CD4-positive, alpha-beta memory T cell (primary cell): ENCODE measurements around the gene ZNF568. TPM values are rescaled to one million over a fixed set of nuclear protein-coding genes. Genes with fewer than 3 reads are reported as not detected.

Experiments
- polyA plus RNA-seq, 2 donors: library from polyadenylated mRNA; unstranded; fragments of 300-500 nt; fragmentation: Illumina TruSeq; gene quantifications; one replicate each; pipeline ENCODE4 v1.2.3, GENCODE V29; 2021
- total RNA-seq, 2 experiments: library from RNA; stranded (reverse); gene quantifications; one replicate each; pipeline ENCODE4 v1.2.3, GENCODE V29; 2021

The ZNF568 gene
- total and polyA plus RNA-seq, 4 experiments from 2014 or later, result 7.6 to 20.3 (median 14.9) TPM

Other genes starting within 250 kb of the ZNF568 start
- 10 to 100 TPM; 17.5 to 17.6 TPM for gene ZNF461, start 249.5 kb upstream of the ZNF568 start, total RNA-seq
- gene ZNF461, start 249.5 kb upstream of the ZNF568 start, polyA plus RNA-seq, result 1 to 10 TPM; 3.1 to 8.0 TPM
- 10 to 100 TPM; 17.0 to 19.8 TPM for gene ZNF567, start 228.7 kb upstream of the ZNF568 start, total RNA-seq
- gene ZNF567, start 228.7 kb upstream of the ZNF568 start, polyA plus RNA-seq, result 10 to 100 TPM in 1 of 2 donors, 1 to 10 TPM in 1; 7.0 to 13.9 TPM
- gene ZNF850, start 143.5 kb upstream of the ZNF568 start, total RNA-seq, result 1 to 10 TPM; 3.7 to 5.4 TPM
- gene ZNF850, start 143.5 kb upstream of the ZNF568 start, polyA plus RNA-seq, result 1 to 10 TPM in 1 of 2 donors, not detected in 1; 1.5 TPM
- gene ZNF790, start 77.9 kb upstream of the ZNF568 start, total RNA-seq, result 10 to 100 TPM; 12.4 to 13.4 TPM
- 1 to 10 TPM; 5.1 to 6.6 TPM for gene ZNF790, start 77.9 kb upstream of the ZNF568 start, polyA plus RNA-seq
- gene ZNF345, start 65.5 kb upstream of the ZNF568 start, total RNA-seq, result 10 to 100 TPM; 17.6 to 18.0 TPM
- gene ZNF345, start 65.5 kb upstream of the ZNF568 start, polyA plus RNA-seq, result 10 to 100 TPM in 1 of 2 donors, 1 to 10 TPM in 1; 7.9 to 10.0 TPM
- 1 to 10 TPM; 8.5 to 9.8 TPM for gene ZNF829, start within 50 bp of the ZNF568 start, total RNA-seq
- gene ZNF829, start within 50 bp of the ZNF568 start, polyA plus RNA-seq, result 1 to 10 TPM; 2.0 to 4.0 TPM
- 10 to 100 TPM; 25.0 to 28.6 TPM for gene ZNF420, start 162.1 kb downstream of the ZNF568 start, total RNA-seq
- 10 to 100 TPM; 19.5 to 24.8 TPM for gene ZNF420, start 162.1 kb downstream of the ZNF568 start, polyA plus RNA-seq